SU-DHL-6 (cell line): ENCODE results near the gene PKN1.

ENCODE experiments used
- CTCF ChIP-seq: fragments of 200-600 bp; sonication (generic); IDR thresholded peaks from one replicate; pipeline ENCODE4 v1.5.1; 2017; ENCODE audit warnings: antibody characterized with exemption, mild to moderate bottlenecking, low read length, moderate library complexity; ENCODE audit not compliant: insufficient read depth, poor library complexity, severe bottlenecking
- EZH2phosphoT487 ChIP-seq: fragments of 200-600 bp; sonication (generic), shearing (Covaris generic); conservative IDR thresholded peaks from 2 replicates; pipeline ENCODE4 v1.6.1; 2018; ENCODE audit warnings: mild to moderate bottlenecking, antibody characterized with exemption, low read length, moderate library complexity, mixed read lengths

GRCh38 chr19:14412324-14412995 is 20.6 kb upstream of the PKN1 start:
- TF ChIP-seq CTCF, result no peak
- no peak for TF ChIP-seq EZH2phosphoT487
